GM12865 (cell line): ENCODE results near the gene KRTAP20-3.

Source experiments
- DNase-seq: peaks from one replicate; pipeline ENCODE4 v3.0.0; 2010; ENCODE audit warnings: low read depth
- H3K4me3 ChIP-seq: 2 replicates; pipeline ENCODE4 v1.5.1; 2011; ENCODE audit warnings: mild to moderate bottlenecking, low read depth, low read length, control low read depth
- TF ChIP-seq, protein P1 (sequence below): IDR thresholded peaks from 2 replicates; pipeline ENCODE4 v1.5.1; 2011; ENCODE audit warnings: low read length, control low read depth, low read depth, inconsistent platforms; ENCODE audit not compliant: insufficient read depth; ENCODE audit errors: missing control alignments

The KRTAP20-3 gene

DNA sequence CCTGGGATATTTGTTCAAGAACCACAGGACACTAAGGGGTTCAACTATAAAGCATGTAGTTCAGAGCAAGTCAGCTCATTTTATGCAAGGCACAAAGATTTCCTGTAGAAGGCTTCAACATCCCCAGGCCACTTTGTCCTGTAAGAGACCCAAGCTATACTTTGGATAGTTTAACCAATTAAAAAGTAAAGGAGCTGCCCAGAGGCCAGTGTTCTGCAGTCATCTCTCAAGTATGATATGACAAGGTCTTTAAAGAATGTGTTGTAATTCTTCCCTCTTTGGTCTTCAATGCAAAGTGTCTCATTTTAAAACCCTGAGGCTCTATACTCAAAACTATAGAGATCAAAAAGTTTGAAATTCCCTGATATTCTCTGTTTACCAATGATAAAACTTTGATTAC is 34.1 kb downstream of the KRTAP20-3 start:
- DNase-seq, result no peak
- no peak overlapping the region for H3K4me3 ChIP-seq
- TF ChIP-seq, protein P1, sequence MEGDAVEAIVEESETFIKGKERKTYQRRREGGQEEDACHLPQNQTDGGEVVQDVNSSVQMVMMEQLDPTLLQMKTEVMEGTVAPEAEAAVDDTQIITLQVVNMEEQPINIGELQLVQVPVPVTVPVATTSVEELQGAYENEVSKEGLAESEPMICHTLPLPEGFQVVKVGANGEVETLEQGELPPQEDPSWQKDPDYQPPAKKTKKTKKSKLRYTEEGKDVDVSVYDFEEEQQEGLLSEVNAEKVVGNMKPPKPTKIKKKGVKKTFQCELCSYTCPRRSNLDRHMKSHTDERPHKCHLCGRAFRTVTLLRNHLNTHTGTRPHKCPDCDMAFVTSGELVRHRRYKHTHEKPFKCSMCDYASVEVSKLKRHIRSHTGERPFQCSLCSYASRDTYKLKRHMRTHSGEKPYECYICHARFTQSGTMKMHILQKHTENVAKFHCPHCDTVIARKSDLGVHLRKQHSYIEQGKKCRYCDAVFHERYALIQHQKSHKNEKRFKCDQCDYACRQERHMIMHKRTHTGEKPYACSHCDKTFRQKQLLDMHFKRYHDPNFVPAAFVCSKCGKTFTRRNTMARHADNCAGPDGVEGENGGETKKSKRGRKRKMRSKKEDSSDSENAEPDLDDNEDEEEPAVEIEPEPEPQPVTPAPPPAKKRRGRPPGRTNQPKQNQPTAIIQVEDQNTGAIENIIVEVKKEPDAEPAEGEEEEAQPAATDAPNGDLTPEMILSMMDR, result no peak

DNA sequence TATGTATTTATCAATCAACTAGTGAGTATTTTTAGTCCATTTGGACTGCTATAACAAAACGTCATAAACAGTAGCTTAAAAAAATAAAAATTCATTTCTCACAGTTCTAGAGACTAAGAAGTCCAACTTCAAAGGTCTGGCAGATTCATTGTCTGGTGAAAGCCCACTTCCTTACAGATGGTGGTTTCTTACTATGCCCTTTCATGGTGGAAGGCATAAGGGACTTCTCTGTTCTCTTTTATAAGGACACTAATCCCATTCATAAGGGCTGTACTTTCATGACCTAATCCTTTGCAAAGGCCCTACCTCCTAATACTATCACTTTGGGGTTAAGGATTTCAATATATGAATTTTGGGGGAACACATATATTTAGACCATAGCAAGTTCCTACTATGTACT is 37.9 kb downstream of the KRTAP20-3 start:
- DNase-seq, result no peak
- TF ChIP-seq, protein P1, result no peak
- no peak overlapping the region for H3K4me3 ChIP-seq

DNA sequence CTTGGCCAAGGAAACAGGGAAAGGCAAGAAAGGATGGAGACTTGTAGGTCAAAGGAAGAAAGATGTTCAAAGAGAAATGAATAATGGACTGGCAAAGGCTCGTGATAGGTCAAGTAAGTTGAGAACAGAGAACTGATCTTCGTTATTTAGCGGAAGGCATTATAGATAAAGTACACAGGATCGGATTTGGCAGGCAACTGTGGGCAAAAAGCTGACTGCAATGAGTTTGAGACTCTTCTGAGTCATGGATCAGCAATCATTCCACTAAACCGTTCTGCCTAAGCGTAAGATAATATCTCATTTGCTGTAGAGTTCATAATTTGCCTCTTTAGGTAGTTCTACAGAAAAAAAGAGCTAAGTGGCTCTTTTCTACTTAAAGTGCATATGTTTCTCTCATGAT is 41.8 kb downstream of the KRTAP20-3 start:
- no peak for DNase-seq
- TF ChIP-seq, protein P1, result no peak
- H3K4me3 ChIP-seq, result no peak overlapping the region

DNA sequence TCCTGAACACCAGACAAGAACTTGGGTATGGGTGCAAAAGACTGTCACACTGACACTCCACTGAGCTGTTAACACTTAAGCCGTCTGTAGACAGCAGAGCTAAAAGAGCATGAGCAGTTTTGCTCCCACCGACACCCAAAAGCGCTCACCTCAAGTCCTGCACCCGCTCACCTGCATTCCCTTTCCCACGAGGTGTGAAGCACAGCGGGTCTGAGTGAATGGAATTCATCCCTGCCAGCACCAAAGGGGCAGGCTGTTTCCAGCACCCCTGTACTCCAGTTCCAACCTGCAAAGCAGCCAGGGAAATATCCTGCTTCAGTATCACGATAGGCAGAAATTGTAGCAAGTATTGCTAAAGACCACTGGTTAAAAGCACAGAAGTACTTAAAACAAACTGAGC is 47.2 kb downstream of the KRTAP20-3 start:
- H3K4me3 ChIP-seq, result no peak overlapping the region
- no peak for DNase-seq
- TF ChIP-seq, protein P1, result no peak
